HG03066 (cell line): ENCODE measurements around the gene PSD4.

Source experiments
- ATAC-seq: cut with Tn5 transposase; IDR thresholded peaks from one replicate; pipeline ENCODE4 v1.9.1; 2021; ENCODE audit warnings: low read depth; ENCODE audit not compliant: unreplicated experiment

PSD4 gene

GRCh38 chr2:113167115-113167932 is 6.4 kb upstream of the PSD4 start:
- ATAC-seq = no peak

- no peak for ATAC-seq
Observed at GRCh38 chr2:113167962-113168340, 5.8 kb upstream of the PSD4 start.

- ATAC-seq = no peak
Observed at GRCh38 chr2:113169002-113169530, 4.7 kb upstream of the PSD4 start.

- no peak for ATAC-seq
Observed at GRCh38 chr2:113169586-113169985, 4.2 kb upstream of the PSD4 start.

GRCh38 chr2:113171334-113172075 is 2.3 kb upstream of the PSD4 start:
- no peak for ATAC-seq

- ATAC-seq = no peak
Observed at GRCh38 chr2:113172721-113173541, 840 bp upstream of the PSD4 start.

- no peak for ATAC-seq
Observed at GRCh38 chr2:113174376-113174750, 592 bp downstream of the PSD4 start.

- ATAC-seq = peak; percentile 63
Observed at GRCh38 chr2:113175042-113175628, 1.4 kb downstream of the PSD4 start.

- no peak for ATAC-seq
Observed at GRCh38 chr2:113175736-113176695, 2.2 kb downstream of the PSD4 start.

GRCh38 chr2:113176696-113177355 is 3.1 kb downstream of the PSD4 start:
- no peak for ATAC-seq

- no peak for ATAC-seq
Observed at GRCh38 chr2:113178069-113178746, 4.4 kb downstream of the PSD4 start.

GRCh38 chr2:113178891-113179290 is 5.1 kb downstream of the PSD4 start:
- no peak for ATAC-seq

GRCh38 chr2:113179446-113180045 is 5.8 kb downstream of the PSD4 start:
- ATAC-seq = no peak

- no peak for ATAC-seq
Observed at GRCh38 chr2:113180131-113180946, 6.6 kb downstream of the PSD4 start.

- no peak for ATAC-seq
Observed at GRCh38 chr2:113181258-113182051, 7.7 kb downstream of the PSD4 start.
